VCaP (cell line): Measurements from ENCODE around the gene SLX4IP.

Experiments
- H3K27ac ChIP-seq: fragments of 450-650 bp; 2 replicates; pipeline ENCODE4 v1.5.1; 2017
- TF ChIP-seq, protein P1 (sequence below): fragments of 450-650 bp; conservative IDR thresholded peaks from 2 replicates; pipeline ENCODE4 v1.5.1; 2017; ENCODE audit warnings: mild to moderate bottlenecking, moderate library complexity

The SLX4IP gene

DNA sequence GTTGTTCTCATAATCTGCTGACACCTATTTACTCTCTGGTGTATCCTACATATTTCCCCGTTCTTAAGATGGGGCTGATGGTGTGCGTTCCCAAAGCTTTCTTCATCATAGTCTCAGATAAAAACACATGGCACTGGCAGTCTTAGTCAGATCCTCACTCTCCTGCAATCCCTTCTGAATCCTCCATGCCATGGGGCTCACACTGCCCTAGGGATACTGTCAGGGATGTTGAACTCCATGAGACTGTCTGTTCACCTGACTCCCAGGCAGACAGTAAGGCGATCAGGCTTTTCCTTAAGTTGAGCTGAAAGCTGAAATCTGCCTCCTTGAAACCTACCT is 76.0 kb downstream of the SLX4IP start:
- TF ChIP-seq, protein P1, sequence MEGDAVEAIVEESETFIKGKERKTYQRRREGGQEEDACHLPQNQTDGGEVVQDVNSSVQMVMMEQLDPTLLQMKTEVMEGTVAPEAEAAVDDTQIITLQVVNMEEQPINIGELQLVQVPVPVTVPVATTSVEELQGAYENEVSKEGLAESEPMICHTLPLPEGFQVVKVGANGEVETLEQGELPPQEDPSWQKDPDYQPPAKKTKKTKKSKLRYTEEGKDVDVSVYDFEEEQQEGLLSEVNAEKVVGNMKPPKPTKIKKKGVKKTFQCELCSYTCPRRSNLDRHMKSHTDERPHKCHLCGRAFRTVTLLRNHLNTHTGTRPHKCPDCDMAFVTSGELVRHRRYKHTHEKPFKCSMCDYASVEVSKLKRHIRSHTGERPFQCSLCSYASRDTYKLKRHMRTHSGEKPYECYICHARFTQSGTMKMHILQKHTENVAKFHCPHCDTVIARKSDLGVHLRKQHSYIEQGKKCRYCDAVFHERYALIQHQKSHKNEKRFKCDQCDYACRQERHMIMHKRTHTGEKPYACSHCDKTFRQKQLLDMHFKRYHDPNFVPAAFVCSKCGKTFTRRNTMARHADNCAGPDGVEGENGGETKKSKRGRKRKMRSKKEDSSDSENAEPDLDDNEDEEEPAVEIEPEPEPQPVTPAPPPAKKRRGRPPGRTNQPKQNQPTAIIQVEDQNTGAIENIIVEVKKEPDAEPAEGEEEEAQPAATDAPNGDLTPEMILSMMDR: no peak
- no peak overlapping the region for H3K27ac ChIP-seq

DNA sequence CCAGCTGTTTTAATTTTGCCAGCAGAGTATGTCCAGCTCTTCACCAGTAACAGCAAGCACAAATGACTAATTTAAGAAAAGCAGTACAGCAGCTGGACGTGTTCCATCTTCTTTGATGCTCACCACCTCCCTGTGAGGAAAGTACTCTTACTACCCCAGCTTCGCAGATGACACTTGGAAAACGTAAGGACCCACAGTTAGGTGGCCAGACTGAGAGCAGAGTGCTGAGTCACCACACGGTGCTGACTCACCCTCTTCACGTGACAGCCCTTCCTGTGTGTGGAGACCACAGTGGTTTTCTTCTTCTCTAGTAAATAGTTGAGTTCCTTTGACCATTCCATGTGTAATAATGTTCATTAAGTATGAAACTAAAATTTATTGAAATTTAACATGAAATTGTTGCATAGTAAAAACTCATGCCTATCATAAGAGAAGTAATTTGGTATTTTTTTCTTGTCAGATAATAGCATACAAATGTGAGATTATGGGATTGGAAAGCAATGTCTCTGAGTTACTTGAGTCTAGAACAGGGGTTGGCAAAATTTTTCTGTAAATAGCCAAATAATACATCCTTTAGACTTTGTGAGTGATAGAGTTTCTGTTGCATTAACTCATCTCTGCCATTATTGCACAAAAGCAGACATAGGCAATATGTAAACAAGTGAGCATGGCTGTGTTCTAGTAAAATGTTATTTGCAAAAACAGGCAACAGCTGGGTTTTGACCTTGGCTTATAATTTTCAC is 76.6 kb downstream of the SLX4IP start:
- H3K27ac ChIP-seq: no peak overlapping the region
- TF ChIP-seq, protein P1: no peak

DNA sequence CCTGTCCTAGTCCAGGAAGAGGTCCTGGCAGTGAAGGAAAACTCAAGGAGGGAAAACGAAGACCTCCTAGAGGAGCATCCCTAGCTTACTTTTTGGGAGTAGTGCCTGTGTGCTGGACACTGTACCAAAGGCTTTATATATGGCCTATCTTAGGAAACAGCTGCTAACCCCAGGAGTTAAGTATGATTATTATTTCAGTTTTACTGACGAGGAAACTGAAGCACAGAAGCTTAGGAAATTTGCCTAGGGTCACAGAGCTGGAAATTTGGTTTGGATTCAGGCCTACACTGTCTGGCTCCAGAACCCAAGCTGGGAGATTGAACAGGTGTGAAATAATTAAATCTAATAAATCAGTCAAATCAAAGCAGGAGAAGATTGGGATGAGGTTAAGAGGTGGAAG is 78.0 kb downstream of the SLX4IP start:
- H3K27ac ChIP-seq: no peak overlapping the region

DNA sequence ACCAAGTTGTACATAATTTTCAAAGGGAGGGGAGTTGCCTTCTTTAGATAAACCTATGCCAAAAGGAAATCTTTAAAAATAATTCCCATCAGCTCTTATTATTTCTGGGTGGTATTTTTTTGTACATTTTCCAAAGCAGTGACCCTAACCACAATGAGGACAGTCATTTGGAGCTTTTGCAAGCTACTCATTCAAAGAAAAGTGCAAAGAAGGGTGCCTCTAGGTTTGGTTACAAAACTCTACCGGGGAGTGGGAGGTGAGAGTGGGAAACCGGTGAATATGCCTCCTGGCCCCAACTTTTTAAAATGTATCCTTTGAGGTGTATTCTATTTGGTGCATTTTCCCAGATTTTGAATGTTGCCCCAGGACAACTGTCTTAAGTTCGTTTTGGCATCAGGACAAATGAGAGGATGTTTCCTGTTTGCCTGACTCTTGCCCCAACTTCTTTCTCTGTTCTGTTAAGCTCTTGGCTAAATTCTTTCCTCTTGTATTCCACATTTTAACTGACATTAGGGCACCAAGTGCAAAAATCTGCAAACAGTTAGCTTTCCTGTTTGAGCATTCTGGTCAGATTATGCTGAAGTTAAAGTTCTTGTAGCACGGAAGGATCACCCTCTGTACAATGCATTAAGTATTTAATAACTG is 78.9 kb downstream of the SLX4IP start:
- H3K27ac ChIP-seq: no peak overlapping the region
- TF ChIP-seq, protein P1: no peak

More for the DNA sequence above, 78.0 kb downstream of the SLX4IP start:
- TF ChIP-seq, protein P1: no peak

DNA sequence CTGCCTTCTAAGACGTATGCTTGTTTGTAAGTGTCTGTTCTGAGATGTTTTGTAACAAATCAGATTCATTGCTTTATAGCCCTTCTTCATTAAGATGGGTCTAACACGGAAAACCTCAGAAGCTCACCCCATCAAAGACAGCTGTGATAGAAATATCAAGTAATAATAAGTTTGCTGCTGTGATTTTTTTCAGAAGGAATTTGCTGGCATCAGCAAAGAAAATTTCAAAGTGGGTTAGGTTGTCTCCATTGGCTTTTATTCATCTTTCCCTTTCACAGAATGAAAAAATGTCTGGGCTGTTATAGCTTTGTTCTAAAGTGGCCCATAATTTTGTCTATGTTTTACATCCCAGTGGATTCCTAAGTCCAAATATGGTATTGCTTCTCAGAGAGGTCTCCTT is 81.4 kb downstream of the SLX4IP start:
- TF ChIP-seq, protein P1: no peak
- no peak overlapping the region for H3K27ac ChIP-seq

DNA sequence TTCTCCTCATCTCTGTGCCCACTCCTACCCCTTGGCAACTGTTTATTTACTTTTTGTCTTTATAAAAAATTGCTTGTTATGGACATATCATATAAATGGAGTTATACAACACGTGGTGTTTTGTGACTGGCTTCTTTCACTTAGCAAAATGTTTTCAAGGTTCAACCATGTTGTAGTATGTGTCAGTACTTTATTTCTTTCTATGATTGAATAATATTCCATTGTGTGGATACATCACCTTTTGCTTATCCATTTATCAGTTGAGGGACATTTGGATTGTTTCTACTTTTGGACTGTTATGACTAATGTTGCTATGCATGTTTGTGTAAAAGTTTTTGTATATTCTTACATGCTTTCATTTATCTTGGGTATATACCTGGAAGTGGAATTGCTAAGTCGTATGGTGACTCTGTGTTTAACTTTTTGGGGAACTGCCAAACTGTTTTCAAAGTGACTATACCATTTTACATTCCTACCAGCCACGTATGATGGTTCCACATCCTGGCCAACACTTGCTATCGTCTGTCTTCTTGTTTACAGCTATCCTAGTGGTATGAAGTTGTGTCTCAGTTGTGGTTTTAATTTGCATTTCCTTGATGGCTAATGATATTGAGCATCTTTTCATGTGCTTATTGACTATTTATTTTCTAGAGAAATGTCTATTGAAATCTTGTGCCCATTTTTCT is 84.4 kb downstream of the SLX4IP start:
- no peak overlapping the region for H3K27ac ChIP-seq
- TF ChIP-seq, protein P1: no peak

DNA sequence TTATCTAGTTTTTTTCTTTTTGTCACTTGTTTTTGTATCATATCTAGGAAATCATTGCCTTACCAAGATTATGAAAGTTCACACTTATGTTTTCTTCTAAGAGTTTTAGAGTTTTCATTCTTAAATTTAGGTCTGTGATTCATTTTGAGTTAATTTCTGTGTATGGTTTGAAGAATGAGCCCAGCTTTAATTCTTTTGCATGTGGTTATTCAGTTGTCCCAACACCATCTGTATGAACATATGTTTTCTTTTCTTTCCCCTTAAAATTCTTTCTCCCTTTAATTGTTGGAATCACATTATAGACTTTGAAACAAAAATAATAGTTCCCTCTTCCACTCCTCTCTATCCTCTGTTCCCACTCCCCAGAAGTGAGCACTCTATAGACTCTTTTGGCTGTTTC is 85.4 kb downstream of the SLX4IP start:
- no peak overlapping the region for H3K27ac ChIP-seq
- TF ChIP-seq, protein P1: no peak
